Measurements from ENCODE around the gene PNRC2. TPM values are rescaled to one million over a fixed set of nuclear protein-coding genes. Genes with fewer than 3 reads are reported as not detected.
"Not testable (repeated sequence)": the region's sequence is repeated elsewhere in the genome, so short reads cannot be mapped to it uniquely, and the experiment has no call there.

Gene PNRC2
- total RNA-seq, 1 donor from 2014 or later = 92.8 TPM

DNA sequence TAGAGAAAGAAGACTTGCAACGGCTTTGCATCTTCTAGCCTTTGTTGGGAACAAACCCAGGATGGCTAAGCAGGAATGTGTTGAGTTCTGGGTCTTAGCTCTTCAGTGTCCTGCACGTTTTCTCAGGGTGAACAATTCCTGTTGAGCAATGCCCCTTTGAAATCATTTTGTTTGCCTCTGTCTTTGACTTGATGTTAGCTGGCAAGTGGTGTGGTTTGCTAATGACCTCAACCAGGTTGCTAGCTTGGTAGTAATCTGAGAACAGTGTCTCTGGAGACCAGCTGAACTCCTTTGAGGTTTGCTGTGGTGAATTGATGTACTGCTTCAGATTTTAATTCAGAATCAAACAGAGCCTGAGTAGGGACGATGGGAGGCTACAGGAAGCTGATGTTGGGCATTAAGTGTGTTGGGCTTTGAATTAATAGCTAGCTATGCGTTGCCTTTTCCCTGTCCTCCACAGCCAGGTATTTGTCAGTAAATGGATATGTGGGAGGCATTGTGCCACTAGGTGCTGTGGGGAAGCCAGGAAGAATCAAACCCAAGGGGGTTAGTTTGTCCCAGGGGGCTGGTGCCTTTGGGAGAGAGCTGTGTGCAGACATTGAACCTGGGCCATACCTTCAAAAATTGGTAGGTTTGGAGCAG lies 43.8 kb downstream of the PNRC2 start:
- Histone ChIP-seq H3K27me3 (no peaks in the 10 kb centered on the region), H3K27ac (no peak overlapping the region), H3K36me3 (no peaks in the 10 kb centered on the region), H3K4me1 (no peaks in the 10 kb centered on the region), H3K4me3 (no peak overlapping the region), H3K9me3 (no peaks in the 10 kb centered on the region)
- DNase-seq (ENCODE audit: extremely low spot score in 2 of 2) = no peak
- intact Hi-C loops (cut with DNase I) = no loop called here
- TF ChIP-seq POLR2A (IDR thresholded peaks at IDR 0.05) (no peak), POLR2AphosphoS5 (IDR thresholded peaks at IDR 0.05; ENCODE audit: insufficient read depth in 1 of 2, low read depth in 1 of 2) (no peak)
- TF ChIP-seq, protein P1, sequence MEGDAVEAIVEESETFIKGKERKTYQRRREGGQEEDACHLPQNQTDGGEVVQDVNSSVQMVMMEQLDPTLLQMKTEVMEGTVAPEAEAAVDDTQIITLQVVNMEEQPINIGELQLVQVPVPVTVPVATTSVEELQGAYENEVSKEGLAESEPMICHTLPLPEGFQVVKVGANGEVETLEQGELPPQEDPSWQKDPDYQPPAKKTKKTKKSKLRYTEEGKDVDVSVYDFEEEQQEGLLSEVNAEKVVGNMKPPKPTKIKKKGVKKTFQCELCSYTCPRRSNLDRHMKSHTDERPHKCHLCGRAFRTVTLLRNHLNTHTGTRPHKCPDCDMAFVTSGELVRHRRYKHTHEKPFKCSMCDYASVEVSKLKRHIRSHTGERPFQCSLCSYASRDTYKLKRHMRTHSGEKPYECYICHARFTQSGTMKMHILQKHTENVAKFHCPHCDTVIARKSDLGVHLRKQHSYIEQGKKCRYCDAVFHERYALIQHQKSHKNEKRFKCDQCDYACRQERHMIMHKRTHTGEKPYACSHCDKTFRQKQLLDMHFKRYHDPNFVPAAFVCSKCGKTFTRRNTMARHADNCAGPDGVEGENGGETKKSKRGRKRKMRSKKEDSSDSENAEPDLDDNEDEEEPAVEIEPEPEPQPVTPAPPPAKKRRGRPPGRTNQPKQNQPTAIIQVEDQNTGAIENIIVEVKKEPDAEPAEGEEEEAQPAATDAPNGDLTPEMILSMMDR (IDR thresholded peaks at IDR 0.05) = no peak

DNA sequence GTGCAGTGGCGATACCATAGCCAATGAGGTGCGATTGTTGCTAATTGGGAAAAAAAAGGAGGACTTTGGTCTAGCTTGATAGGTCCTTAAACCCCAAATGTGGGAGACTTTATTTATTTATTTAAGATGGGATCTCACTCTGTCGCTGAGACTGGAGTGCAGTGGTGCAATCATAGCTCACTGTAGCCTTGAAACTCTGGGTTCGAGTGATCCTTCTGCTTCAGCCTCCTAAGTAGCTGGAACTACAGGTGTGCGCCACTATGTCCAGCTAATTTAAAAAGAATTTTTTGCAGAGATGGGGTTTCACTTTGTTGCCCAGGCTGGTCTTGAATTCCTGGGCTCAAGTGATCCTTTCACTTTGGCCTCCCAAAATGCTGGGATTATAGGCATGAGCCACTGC lies 44.5 kb downstream of the PNRC2 start:
- Histone ChIP-seq H3K36me3 (no peaks in the 10 kb centered on the region), H3K9me3 (no peaks in the 10 kb centered on the region), H3K4me1 (no peaks in the 10 kb centered on the region), H3K27me3 (no peaks in the 10 kb centered on the region), H3K4me3 (no peak overlapping the region), H3K27ac (no peak overlapping the region)
- intact Hi-C loops (cut with DNase I) = no loop called here
- TF ChIP-seq POLR2A (IDR thresholded peaks at IDR 0.05) = no peak
- TF ChIP-seq, protein P1 (IDR thresholded peaks at IDR 0.05) = no peak
- TF ChIP-seq POLR2AphosphoS5 (IDR thresholded peaks at IDR 0.05; ENCODE audit: insufficient read depth in 1 of 2, low read depth in 1 of 2) = no peak
- DNase-seq (ENCODE audit: extremely low spot score in 2 of 2) = no peak

DNA sequence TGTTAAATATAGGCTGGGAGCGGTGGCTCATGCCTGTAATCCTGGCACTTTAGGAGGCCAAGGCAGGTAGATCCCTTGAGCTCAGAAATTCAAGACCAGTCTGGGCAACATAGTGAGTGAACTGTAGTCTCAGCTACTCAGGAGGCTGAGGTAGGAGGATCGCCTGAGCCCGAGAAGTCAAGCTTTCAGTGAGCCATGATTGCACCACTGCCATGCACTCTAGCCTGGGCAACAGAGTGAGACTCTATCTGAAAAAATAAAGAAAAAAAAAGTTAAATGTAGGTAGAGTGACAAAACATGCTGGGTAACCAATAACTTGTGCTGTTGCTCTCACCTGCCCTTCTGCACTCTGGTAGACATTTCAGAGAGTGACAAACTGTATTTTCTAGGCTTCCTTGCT lies 45.5 kb downstream of the PNRC2 start:
- Histone ChIP-seq H3K36me3 (no peaks in the 10 kb centered on the region), H3K4me1 (no peaks in the 10 kb centered on the region)
- TF ChIP-seq POLR2AphosphoS5 (IDR thresholded peaks at IDR 0.05; ENCODE audit: insufficient read depth in 1 of 2, low read depth in 1 of 2) (no peak), POLR2A (IDR thresholded peaks at IDR 0.05) (no peak)
- TF ChIP-seq, protein P1 (IDR thresholded peaks at IDR 0.05) = no peak

DNA sequence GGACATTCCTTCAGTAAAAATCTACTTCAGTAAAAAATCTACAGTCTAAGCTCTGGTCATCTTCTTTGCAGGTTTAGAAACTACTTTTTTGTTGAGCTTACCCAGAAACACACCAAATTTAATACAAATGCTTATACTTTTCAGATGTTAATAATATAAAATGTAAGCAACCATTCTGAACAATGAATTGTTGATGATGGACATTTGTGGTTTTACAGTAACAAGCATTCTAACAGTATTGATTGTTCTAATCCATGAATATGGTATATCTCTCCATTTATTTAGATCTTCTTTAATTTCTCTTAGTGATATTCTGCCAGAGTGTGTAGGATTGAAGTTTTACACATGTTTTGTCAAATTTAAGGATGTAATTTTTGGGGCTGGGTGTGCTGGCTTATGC lies 47.5 kb downstream of the PNRC2 start:
- Histone ChIP-seq H3K27ac (no peak overlapping the region), H3K36me3 (no peaks in the 10 kb centered on the region), H3K4me3 (no peak overlapping the region), H3K9me3 (no peaks in the 10 kb centered on the region), H3K27me3 (no peaks in the 10 kb centered on the region), H3K4me1 (peaks cover 4% of the 10 kb centered on the region)
- TF ChIP-seq, protein P1 (IDR thresholded peaks at IDR 0.05) = no peak
- TF ChIP-seq POLR2A (IDR thresholded peaks at IDR 0.05) (no peak), POLR2AphosphoS5 (IDR thresholded peaks at IDR 0.05; ENCODE audit: insufficient read depth in 1 of 2, low read depth in 1 of 2) (no peak)
- intact Hi-C loops (cut with DNase I) = no loop called here
- DNase-seq (ENCODE audit: extremely low spot score in 2 of 2) = no peak

More for the DNA sequence above, 45.5 kb downstream of the PNRC2 start:
- no peak overlapping the region for H3K27ac ChIP-seq
- no peak for DNase-seq (ENCODE audit: extremely low spot score in 2 of 2)
- no peaks in the 10 kb centered on the region for H3K9me3 ChIP-seq
- no peak overlapping the region for H3K4me3 ChIP-seq
- intact Hi-C loops (cut with DNase I) = no loop called here
- H3K27me3 ChIP-seq = no peaks in the 10 kb centered on the region

DNA sequence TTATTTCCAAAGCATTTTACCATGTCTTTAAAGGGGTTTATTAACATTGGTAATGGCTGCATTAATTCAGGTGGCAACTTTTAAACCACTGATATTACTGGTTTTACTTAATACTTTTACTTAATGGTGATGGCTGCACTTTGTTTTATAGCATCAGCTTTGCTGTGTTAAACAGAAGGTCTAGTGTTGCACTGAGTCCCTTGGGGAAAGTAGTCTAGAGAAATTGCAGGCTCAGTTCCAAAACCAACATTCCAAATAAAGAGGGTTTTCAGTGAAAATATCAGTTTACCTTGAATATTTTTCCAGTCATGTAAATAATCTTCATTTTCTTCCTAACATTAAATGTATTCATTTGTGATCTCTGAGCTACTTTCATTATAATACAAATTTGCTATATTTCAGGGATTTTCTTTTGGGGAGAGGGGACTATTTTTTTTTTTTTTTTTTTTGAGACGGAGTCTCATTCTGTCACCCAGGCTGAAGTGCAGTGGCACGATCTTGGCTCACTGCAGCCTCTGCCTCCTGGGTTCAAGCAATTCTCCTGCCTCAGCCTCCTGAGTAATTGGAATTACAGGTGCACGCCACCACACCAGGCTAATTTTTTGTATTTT lies 49.1 kb downstream of the PNRC2 start:
- H3K4me3 ChIP-seq; H3K27me3 ChIP-seq; H3K36me3 ChIP-seq; DNase-seq (ENCODE audit: extremely low spot score in 2 of 2); H3K9me3 ChIP-seq; H3K4me1 ChIP-seq; intact Hi-C loops (cut with DNase I); H3K27ac ChIP-seq: not testable (repeated sequence)

Data from vagina (tissue), 2 donors.